ENCODE results near the gene IDH3G.
"Not testable (repeated sequence)": the region's sequence is repeated elsewhere in the genome, so short reads cannot be mapped to it uniquely, and the experiment has no call there.

Gene IDH3G

GRCh38 chrX:153750127-153750774, 43.9 kb downstream of the IDH3G start:
- DNase-seq, result no peak

DNA sequence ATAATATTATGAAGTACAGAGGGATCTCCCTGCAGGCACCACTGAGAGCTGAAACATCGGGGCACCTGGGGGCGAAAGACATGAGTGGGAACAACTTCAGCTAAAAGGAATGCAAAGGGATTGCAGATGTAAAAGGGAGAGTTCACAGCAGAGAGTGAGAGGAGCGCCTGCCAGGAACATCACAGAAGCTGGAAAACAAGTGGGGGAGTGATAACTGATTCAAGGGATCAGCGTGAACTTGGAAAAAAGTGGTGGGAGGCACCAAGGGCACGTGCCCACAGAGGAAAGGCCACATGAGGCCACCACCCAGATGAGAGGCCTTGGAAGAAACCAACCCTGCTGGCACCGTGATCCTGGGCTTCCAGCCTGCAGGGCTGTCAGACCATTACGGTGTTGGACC, 45.2 kb downstream of the IDH3G start:
- DNase-seq, result not testable (repeated sequence)

DNA sequence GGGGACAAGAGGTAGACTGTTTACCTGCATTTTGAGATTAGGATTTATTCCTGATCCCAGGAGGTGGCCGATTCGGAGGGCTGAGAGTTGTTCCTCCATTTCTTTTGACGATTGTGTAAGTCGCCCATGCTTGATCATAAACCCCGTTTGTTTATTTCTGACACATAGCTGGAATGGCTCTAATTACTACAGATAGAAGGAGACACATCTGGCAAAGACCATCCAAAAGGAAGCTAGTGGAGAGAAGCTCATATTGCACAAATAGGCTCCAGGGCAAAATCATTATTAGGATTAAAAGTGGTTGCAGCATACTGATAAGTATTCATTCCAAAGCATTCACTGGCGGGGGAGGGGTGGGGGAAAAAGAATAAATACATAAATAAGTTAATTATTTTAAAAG, 47.2 kb downstream of the IDH3G start:
- not testable (repeated sequence) for DNase-seq

- no peak for DNase-seq
Measured at GRCh38 chrX:153746359-153746758, 47.8 kb downstream of the IDH3G start.

DNA sequence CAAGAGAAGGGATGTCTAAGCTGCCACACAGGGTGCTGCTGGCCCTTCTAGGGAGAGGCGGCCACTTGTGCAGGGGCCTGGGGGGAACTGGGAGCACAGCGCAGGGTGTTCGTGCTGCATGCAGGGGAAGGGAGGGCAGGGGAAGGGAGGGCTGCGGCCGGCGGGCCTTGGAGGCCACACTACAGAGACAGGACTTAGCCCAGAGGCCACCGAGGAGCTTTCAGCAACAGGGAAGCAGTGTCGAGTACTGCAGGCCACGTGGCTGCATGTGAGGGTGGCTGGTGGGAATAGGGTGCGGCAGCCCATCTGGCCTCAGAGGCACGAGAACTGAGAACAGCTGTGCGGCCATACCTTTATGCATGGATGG, 49.1 kb downstream of the IDH3G start:
- not testable (repeated sequence) for DNase-seq

- no peak for DNase-seq
Measured at GRCh38 chrX:153744210-153745066, 49.7 kb downstream of the IDH3G start.

DNA sequence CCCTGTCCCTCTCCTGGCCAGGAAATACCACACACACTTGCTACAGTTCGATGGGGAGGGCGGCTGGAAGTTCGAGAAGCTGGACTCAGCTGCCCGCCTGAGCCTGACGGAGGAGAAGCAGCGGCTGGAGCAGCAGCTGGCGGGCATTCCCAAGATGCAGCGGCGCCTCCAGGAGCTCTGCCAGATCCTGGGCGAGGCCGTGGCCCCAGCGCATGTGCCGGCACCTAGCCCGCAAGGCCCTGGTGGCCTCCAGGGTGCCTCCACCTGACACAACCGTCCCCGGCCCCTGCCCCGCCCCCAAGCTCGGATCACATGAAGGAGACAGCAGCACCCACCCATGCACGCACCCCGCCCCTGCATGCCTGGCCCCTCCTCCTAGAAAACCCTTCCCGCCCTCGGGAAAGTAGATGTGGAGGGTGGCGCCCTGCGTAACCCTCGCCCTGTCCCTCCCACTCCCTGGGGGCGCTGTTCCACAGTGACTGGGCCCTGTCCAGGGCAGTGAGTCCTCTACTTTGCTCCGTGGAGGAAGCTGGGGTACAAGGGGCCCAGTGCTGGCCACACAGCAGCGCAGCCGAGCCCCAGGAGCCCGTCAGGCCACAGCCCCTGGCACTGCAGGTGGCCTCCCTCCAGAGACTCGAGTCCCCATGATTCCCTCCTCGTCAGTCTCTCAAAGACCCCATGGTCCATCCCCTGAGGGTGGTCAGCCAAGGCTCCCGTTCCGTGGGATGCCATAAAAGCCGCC, 50.5 kb downstream of the IDH3G start:
- not testable (repeated sequence) for DNase-seq

DNA sequence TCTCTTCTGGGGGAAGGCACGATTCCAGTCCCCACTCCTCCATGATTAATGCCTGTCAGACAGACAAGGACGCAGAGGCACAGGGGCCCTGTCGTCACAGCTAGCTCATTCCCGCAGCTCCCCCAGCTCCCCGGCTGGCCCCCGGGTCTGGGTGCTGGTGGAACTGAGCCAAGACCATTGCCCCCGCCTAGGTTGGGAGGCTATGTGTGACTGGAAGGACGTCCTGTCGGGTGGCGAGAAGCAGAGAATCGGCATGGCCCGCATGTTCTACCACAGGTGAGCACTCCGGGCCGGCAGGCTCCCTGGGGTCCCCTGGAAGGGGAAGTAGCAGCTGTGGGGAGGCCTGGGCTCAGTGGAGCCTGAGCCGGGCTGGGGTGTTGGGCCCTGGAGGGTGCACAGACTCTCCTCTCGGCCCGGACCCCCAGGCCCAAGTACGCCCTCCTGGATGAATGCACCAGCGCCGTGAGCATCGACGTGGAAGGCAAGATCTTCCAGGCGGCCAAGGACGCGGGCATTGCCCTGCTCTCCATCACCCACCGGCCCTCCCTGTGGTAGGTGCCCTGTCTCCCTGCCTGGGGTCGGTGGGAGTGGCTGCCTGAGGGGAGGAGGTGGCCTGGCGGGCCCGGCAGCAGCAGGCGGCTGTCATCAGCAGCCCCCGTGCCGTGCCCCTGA, 51.2 kb downstream of the IDH3G start:
- not testable (repeated sequence) for DNase-seq

DNA sequence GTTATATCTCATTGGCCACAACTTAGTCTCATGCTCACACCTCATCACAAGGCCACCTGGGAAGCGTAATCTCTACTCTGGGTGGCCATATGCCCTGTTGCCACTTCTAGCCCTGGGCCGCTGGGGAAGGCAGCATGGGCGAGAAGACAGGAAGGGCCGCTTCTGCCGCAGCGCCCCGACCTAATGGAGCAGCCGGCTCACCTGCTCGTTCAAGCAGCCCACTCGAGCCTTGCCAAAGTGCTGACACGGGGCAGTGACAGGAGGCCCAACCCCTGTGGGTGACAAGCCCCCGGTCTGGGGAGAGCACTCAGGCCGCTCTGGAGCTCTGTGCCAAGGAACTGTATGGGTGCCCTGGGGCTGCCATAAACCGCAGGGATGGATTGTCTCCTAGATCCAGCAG, 52.1 kb downstream of the IDH3G start:
- not testable (repeated sequence) for DNase-seq

- DNase-seq, result no peak
Measured at GRCh38 chrX:153741446-153741845, 52.7 kb downstream of the IDH3G start.

DNA sequence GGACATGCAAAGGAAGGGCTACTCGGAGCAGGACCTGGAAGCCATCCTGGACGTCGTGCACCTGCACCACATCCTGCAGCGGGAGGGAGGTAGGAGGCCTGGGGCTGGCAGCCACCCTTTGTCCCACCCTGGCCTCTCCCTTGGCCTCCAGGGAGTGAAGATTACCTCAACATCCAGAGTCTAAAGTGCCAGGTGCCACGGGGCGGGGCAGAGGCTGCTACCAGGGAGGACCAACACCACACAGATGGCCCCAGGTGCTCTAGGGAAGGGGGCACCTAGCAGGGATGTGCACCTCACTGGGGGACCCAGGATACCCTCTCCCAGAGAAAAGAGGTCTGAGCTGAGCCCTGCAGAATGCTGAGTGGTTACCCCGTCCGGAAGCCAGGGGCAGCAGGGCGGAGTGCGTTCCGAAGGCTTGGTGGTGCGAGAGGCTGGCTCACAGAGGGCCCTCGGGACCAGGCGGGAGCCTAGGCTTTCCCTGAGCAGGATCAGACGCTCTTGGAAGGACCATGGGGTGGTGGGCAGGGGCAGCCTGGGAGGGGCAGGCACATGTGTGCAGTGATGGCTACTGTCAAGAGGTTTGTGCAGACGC, 53.4 kb downstream of the IDH3G start:
- no peak for DNase-seq

GRCh38 chrX:153739754-153740486, 54.3 kb downstream of the IDH3G start:
- DNase-seq, result no peak

GRCh38 chrX:153738056-153738605, 56.0 kb downstream of the IDH3G start:
- no peak for DNase-seq

- DNase-seq, result no peak
Measured at GRCh38 chrX:153736871-153737441, 57.2 kb downstream of the IDH3G start.

DNA sequence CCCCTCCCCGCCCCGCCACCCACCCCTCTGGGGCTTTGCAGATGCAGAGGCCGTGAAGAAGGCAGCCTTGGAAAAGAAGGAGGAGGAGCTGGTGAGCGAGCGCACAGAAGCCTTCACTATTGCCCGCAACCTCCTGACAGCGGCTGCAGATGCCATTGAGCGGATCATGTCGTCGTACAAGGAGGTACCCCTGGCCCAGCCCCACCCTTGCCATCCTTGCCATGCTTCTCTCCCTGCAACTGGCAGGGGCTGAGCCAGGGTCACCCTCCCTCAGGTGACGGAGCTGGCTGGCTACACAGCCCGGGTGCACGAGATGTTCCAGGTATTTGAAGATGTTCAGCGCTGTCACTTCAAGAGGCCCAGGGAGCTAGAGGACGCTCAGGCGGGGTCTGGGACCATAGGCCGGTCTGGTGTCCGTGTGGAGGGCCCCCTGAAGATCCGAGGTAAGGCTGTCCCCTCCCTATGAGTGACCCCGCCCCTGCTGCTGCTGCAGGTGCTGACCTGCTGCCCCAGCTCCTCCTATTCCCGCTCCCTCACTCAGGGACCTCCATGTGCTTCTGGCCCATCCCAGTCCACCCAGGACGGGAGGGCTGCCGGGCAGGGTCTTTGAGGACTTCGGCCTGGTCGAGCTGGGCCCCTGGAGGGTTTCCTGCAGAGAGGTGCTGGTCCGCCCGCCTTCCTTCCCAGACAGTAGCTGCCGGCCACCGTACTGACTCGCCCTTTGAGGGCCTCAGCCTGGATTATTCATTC, 57.9 kb downstream of the IDH3G start:
- no peak for DNase-seq
